Measurements from ENCODE around the gene SUN5.
"Not testable (repeated sequence)": the region's sequence is repeated elsewhere in the genome, so short reads cannot be mapped to it uniquely, and the experiment has no call there.

The SUN5 gene, protein sequence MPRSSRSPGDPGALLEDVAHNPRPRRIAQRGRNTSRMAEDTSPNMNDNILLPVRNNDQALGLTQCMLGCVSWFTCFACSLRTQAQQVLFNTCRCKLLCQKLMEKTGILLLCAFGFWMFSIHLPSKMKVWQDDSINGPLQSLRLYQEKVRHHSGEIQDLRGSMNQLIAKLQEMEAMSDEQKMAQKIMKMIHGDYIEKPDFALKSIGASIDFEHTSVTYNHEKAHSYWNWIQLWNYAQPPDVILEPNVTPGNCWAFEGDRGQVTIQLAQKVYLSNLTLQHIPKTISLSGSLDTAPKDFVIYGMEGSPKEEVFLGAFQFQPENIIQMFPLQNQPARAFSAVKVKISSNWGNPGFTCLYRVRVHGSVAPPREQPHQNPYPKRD

DNA sequence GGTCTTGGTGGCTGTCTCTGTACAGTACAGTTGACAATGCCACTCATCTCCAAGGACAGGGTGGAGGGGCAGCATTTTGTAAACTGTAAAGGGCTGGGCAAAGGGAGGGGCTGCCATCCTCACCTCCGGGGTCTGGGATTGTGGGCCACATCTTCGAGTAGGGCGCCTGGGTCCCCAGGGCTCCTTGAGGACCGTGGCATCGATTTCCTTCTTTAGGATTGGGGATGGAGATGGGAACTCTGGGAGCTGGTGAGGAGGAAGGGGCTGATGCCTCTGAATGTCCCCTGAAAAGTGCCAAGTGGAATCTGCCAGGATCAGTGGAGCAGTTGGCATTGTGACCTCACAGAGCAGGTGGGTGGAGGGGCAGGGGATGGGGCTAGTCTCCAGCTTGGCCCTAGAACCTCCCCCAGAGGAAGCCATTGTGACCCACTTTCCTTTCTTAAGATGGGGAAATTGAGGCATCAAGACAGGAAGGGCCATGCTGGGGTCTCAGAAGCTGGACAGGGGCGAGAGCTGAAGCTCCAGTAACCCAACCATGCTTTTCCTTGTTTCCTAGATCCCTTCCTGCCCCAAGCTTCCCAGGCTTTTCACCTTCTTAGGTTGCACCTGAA, at the start of gene SUN5:
SUN5 (minus strand) TSS at position 293 of the 611 bp plus-strand sequence; CDS start at position 200, 93 bp downstream.
- no peak for DNase-seq

DNA sequence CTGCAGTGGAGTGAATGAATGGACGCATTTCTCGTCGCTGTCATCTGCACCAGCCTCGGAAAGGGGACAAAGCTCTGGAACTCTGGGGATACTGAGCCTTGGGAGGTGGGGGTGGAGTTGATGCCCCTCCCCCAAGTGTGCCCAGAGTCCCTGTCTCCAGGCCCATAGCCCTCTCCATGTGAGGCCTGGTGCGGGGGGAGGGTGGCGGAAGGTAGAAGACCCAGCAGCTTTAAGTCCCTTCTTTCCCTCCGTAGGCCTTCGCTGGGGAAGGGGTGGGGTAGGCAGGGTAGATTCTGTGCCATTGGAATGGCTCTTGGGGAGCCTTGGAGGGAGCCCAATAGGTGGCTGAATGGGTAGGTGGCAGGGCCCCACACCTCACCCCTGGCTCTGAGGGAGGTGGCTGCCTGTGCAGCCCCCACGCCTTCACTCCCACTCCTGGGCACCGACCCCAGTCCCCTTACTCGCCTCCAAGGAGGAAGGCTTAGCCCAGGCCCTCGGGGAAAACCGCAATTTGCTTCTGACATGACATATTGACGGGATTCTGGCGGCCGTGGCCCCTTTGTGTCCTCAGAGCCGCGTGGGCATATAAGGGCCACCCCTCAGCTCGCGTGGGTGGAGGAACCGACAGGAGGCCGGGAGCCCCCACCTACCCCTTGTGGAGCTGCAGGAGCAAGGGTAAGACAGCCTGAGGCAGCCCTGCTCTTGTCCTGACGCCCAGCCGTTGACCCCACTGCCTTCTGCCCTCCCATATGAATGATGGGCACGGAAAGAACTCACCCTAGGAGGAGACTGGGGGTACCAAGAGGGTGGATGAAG, 49.3 kb upstream of the SUN5 start, which contains the start of gene BPIFB3:
BPIFB3 (plus strand) TSS at position 613 of the 816 bp plus-strand sequence. CDS start 1,533 bp downstream, outside the sequence.
- DNase-seq, result no peak

DNA sequence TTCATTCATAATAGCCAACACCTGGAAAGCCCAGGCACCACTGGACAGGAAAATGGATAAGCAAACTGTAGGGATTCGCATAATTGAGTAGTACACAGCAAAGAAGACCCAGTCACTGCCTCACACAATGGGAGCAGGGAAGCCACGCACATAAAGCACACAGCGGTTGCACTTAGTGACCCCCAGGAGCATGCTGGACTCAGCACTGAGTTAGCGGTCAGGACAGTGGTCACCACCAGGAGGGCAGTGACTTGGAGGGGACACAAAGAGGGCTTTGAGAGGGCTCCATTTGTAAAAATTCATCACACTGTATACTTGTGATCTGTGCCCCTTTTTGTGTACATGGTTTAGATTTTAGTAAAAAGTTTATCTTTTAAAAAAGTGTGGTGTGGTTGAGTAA, 47.1 kb upstream of the SUN5 start:
- no peak for DNase-seq

DNA sequence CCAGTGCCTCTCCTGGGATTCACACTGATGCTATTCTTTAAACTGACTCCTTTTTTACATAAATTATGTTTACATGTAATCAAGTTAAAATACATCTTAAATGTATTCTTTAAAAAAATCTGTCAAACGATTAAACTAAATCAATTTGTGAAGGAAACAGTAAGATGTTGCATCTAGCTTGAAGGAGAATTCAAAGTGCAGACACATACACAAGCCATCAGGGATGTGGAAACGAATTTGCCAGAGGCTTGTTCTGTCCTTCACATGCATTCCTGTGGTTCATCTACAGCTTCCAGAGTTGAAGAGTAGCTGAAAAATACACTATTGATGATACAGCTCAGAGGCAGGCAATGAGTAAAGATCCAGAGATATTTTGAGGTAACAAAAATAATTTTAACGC, 42.2 kb upstream of the SUN5 start:
- DNase-seq, result no peak

DNA sequence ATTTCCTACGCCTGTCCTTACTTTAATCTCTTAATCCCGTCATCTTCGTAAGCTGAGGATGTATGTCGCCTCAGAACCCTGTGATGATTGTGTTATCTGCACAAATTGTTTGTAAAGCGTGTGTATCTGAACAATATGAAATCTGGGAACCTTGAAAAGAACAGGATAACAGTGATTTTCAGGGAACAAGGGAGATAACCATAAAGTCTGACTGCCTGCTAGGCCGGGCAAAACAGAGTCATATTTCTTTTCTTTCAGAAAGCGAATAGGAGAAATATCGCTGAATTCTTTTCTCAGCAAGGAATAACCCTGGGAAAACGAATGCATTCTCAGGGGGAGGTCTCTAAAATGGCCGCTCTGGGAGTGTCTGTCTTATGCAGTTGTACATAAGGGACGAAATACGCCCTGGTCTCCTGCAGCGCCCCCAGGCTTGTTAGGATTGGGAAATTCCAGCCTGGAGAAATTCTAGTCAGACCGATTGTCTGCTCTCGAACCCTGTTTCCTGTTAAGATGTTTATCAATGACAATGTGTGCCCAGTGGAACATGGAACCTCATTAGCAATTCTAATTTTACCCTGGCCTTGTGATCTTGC, 41.0 kb upstream of the SUN5 start:
- DNase-seq, result not testable (repeated sequence)

DNA sequence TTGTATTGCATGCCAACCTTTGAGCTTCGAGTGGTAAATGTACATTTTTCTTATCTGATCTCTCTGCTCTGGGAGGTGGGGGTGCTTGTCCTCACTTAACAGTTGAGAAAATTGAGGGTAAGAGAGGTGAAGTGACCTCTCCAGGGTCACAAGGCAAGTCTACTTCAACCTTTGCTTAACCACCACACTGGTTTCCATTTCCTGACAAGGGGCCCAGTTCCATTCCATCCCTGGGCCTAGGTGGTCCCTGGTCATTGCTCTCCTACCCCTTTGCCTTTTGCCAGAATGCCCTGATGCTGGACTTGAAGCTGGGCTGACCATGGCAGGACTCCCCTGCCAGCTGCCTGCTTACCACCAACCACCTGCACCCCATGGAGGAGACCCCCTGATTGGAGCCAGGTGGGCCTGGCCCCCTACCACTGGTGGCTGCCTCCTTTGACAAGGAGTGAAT, 39.5 kb upstream of the SUN5 start:
- no peak for DNase-seq

DNA sequence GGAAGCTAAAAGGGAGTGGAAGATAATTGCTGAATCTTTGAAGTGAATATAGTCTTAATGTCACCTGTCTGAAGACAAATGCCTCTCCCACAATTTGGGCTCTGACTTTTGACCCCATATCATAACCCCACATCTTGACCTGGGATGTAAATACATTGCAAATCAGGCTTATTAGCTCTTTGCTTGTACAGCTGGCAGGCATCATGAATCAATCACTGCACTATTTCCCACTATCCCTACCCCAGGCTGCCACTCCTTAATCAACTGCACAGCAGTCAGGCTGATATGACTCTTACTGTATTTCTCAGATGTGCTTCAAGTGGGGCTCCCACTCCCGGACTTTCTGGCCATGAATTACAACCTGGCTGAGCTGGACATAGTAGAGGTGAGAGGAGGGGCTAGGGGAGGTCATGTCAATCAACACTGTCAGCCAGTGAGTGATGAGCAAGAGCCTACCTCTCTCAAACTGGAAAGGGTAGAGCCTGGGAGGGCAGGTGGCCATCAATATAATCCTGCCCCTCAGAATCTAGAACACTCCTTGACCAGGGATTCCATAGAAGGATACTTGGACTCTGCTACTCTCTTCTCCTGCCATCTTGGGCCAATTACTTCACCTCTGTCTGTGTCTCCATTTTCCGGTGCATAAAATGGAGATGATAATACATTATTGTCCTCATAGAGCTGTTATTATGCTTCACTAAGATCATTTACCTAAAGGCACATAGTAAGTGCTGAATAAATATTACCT, 38.9 kb upstream of the SUN5 start:
- DNase-seq, result no peak

DNA sequence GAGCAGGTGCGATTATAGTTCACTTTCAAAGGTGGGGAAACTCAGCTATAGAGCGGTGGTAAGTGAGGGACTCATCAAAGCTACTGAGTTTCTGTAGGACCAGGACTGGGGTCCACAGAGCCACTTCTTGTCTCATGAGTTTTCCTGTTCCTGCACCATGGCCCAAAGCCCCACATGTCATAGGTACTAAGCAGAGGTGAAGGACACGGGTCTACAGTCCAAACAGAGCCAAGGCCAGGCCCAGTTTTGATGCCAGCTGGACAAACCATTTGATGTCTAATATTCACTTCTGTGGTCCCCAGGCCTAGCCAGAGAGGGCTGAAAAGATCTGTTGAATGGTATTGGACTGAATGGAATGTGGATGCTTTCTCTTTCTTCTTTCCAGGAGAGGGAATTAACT, 38.2 kb upstream of the SUN5 start:
- DNase-seq, result no peak

DNA sequence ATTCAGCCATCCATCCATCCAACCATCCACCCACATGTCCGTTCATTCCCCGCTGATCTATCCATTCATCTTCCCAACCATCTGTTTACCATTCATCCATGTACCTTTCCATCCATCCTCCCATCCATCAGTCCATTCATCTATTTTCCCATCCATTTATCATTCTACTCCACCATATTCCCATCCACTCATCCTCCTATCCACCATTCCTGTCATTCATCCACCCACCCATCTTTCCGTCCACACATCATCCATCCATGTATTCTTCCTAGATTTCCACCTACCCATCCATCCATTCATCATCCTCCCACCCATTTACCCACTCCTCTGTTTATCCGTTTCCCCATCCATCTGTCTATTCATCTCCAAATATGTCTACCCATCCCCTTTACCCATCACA, 34.0 kb upstream of the SUN5 start:
- DNase-seq, result no peak

DNA sequence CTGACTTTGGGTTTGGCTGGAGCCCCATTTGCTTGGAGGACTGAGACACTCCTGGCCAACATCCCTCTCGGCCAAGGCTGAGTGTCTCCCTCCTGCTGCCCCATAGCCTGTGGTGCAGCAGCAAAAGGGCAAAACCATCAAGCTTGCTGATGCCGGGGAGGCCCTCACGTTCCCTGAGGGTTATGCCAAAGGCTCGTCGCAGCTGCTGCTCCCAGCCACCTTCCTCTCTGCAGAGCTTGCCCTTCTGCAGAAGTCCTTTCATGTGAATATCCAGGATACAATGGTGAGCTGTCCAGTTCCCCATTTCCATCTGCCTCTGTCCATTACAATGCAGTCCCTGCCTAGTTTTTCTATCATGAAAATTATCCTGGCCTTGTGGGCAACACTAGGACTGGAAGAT, 33.2 kb upstream of the SUN5 start:
- no peak for DNase-seq

DNA sequence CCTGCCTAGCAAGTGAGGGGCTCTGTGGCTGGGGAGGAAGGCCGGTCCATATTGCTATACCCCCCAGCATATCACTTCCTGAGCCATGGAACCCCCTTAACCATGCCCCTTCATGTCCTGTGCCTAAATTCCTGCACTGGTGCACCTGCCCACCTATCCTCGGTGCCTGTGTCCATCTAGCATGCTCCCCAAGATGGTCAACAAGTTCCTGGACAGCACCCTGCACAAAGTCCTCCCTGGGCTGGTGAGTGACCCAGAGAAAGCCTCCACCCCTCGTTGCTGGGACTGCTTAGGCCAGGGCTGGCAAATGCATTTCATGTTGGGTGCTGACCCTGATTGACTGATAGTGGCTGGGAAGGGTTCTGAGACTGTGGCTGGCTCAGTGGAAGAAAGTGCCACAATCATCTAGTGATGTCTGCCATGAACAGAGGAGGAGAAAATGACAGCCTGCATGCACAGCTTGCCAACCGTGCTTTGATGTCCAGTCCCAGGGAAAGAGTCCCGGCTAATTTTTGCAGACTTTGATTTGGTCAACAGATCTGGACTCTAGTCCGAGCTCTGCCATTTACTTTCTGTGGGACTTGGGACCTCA, 30.8 kb upstream of the SUN5 start:
- no peak for DNase-seq

DNA sequence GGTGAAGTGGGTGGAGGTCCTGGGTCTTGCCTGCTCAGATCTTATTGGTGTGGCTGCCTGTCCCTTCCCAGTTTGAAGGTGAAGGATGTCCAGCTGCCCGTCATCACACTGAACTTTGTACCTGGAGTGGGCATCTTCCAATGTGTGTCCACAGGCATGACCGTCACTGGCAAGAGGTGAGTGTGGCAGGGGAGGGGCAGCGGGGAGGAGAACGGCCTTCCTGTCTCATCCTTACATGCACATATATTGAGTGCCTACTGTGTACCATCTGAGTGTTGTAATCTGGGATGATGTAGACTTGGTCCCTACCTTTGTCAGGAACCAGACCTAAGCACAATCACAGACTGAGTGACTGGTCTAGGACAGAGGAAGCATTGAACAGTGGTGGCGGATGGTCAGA, 29.9 kb upstream of the SUN5 start:
- no peak for DNase-seq

DNA sequence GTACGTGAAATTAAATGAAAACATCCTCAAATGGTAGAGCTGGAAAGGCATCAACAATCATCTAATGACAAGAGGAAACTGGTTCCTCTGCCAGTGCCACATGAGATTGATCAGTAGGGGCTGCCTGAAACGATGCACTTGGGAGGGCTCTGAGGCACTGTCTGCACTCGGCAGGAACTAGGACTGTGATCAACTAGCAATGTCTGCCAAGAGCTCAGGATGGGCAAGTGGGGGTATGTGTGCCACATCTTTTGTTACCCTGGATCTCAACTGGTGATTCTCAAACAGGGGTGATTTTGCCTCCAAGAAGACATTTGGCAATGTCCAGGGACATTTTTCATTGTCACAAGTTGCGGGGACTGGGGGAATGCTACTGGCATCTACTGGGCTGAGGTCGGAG, 29.1 kb upstream of the SUN5 start:
- DNase-seq, result no peak

DNA sequence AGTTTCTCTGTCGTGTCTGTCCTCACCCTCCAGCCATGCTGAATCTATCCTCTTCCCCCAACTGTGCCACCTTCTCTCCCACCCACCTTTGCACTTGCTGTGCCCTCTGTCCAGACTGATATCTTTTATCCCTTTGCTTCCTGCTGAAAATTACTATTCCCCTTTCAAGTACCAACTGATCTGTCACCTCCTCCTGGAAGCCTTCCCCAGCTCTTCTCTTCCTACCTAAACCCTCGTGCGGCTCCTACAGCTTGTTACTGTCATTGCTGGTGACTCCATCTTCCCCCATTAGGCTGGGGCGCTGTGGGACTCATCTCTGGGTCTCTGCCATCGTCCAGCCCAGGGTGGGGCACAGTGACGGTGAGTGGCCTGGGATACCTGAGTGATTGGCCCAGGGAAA, 28.3 kb upstream of the SUN5 start:
- no peak for DNase-seq

DNA sequence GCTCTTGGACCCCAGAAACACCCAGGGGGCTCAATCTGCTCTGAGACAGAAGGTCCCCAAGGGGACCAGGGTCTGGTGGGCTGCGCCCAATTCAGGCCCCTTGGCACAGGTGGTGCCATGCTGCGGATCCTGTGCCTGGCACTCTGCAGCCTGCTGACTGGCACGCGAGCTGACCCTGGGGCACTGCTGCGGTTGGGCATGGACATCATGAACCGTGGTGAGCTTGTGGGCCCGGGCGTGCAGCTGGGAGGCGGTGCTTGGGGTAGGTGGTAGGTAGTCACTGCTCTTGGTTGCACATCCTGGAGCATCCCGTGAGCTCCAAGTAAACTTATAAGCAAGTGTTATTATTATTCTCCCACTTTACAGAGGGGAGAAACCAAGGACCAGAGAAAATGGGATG, 27.3 kb upstream of the SUN5 start, which contains the start of gene BPIFB6:
BPIFB6 (plus strand) TSS at position 118 of the 400 bp plus-strand sequence; CDS start at position 118, 0 bp downstream.
- no peak for DNase-seq

DNA sequence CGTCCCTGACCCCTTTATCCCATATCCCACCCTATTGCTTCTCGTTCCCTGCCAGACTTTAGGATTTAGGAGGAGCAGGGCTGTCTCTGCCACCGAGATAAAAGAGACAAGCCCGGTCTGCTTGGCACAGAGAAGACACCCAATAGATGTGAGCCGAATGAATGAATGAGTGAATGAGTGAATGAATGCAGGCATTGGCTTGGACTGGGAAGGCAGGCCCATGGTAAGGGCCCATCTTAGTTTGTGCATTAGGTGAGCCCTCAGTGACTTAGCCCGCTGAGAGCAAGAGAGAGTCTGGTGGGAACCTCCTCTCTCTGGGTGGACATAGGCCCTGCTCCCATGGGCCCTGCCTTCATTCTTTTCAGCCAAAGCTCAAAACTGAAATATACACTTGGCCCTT, 26.3 kb upstream of the SUN5 start:
- DNase-seq, result no peak

DNA sequence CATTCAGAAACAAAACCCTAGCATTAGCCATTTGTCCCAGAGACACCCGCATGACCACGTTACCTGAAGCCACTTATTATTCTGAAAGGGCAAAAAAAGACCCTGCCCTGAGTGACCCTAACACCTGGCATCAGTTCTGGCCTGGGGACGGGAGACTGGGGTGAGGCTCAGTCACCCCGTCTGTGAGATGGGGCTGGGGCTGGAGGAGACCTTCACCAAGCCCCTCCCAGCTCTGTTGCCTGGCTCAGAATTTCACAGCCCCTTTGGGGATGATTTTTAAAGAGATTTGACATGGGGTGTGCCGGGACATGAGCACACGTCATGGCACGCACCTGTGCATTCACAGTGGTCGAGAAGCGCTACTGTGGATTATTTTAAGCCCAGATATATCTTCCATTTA, 25.8 kb upstream of the SUN5 start:
- DNase-seq, result no peak

DNA sequence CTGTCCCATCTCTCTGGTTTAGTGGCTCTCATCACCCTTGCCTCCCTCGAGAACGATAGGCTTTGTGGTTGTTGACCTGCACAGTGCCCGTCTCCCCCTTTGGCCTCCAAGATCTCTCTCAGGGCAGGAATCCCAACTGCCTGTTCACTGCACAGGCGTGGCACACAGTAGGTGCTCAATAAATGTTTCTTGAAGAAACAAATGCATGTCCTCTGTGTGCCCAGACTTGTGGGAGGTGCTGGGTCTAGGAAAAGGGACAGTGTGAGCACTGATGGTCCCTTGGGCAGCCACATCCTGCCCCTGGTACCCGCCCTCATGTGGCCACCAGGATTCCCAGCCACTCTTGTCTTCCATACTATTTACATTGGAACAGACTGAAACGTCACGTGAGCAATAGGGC, 24.6 kb upstream of the SUN5 start:
- no peak for DNase-seq

DNA sequence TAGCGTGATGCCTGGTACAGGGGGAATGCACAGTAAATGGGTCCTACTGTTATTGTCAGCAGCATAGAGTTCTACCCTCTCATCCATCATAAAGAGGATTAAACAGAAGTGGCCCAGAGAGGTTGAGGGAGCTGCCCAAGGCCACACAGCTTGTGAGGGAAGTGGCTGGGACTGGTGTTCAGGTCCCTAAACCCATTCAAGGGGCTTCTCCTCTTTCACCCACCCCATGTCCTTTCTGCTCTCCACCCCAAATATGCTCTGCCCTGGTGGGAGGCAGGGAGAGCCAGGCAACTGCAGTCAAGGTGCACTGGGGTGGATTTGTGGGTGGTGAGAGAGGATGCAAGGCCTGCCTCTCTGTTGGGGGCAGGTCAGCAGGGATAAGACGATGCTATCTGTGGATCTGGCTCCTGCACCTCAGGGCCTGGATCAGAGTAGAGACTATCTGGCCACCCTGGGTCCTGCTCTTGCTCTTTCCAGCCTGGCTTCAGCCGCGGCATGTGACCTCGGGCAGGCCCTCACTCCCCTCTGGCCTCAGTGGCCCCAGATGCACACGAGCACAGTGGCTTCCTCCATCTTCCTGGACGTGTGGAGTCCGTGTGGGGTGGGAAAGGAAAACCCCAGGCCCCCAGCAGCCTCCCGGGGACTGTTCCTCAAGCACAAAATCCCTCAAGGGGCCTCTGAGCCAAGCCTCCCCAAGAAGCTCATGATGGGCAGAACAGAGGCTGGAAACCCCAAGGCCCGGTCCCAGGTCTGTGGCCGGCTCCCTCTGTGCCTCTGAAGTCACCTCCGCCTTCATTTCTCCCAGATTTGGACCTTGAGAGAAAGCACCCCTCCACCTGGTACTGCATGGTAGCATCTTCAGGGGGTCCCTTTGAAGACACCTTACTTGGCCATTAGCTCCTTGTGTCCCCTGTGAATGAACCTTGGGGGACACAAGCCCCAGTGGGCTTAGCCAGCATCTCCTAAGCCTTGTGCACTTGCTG, 23.8 kb upstream of the SUN5 start:
- no peak for DNase-seq
